A673 (cell line): ENCODE results near the gene RBBP7. TPM values are rescaled to one million over a fixed set of nuclear protein-coding genes. Genes with fewer than 3 reads are reported as not detected.

Experiments used
- BruUV-seq: library from RNA; stranded (reverse); fragments of 400-500 nt; replicated peaks from 2 replicates; lab custom pipeline; 2021; lab: Mats Ljungman, UMichigan
- CTCF ChIA-PET: fragments of 300-600 bp; sonication (Branson Sonifier 250); formaldehyde crosslinking; loops from one replicate; lab custom pipeline; 2022; ENCODE audit warnings: antibody characterized with exemption; lab: Charles Lee
- POLR2A ChIA-PET: fragments of 300-600 bp; sonication (Branson Sonifier 250); formaldehyde crosslinking; loops from one replicate; lab custom pipeline; 2022; ENCODE audit warnings: antibody characterized with exemption; ENCODE audit not compliant: low non-redundant PET; lab: Charles Lee
- DNase-seq: peaks from one replicate; pipeline ENCODE4 v3.0.0-alpha.2; 2015; ENCODE audit warnings: low spot score
- H3K27ac ChIP-seq: fragments of 200-600 bp; sonication (generic); 2 replicates; pipeline ENCODE4 v1.5.1; 2016; ENCODE audit warnings: mixed run types, low read depth, mild to moderate bottlenecking, mixed read lengths, antibody characterized with exemption, low read length; ENCODE audit not compliant: poor library complexity, severe bottlenecking
- H3K27me3 ChIP-seq: fragments of 200-600 bp; sonication (generic); replicated peaks from 2 replicates; pipeline ENCODE4 v1.6.1; 2017; ENCODE audit warnings: mixed run types, low read depth, mild to moderate bottlenecking, mixed read lengths, antibody characterized with exemption, low read length; ENCODE audit not compliant: insufficient read depth, poor library complexity
- H3K36me3 ChIP-seq: fragments of 200-600 bp; sonication (generic); 2 replicates; pipeline ENCODE4 v1.6.1; 2016; ENCODE audit warnings: mixed run types, mild to moderate bottlenecking, mixed read lengths, antibody characterized with exemption, low read length; ENCODE audit not compliant: insufficient read depth, poor library complexity, severe bottlenecking
- H3K4me1 ChIP-seq: fragments of 200-600 bp; sonication (generic); 2 replicates; pipeline ENCODE4 v1.6.1; 2017; ENCODE audit warnings: mixed run types, mild to moderate bottlenecking, mixed read lengths, antibody characterized with exemption, low read length; ENCODE audit not compliant: insufficient read depth, poor library complexity, severe bottlenecking
- H3K4me3 ChIP-seq: fragments of 200-600 bp; sonication (generic); 2 replicates; pipeline ENCODE4 v1.5.1; 2016; ENCODE audit warnings: low read depth, mixed run types, mild to moderate bottlenecking, mixed read lengths, low read length; ENCODE audit not compliant: poor library complexity, severe bottlenecking
- H3K9me3 ChIP-seq: fragments of 200-600 bp; sonication (generic); 2 replicates; pipeline ENCODE4 v1.6.1; 2016; ENCODE audit warnings: mixed run types, low read depth, mild to moderate bottlenecking, mixed read lengths, antibody characterized with exemption, low read length; ENCODE audit not compliant: poor library complexity, severe bottlenecking
- EZH2 ChIP-seq: fragments of 200-600 bp; sonication (generic); IDR thresholded peaks from 2 replicates; pipeline ENCODE4 v1.6.1; 2017; ENCODE audit warnings: borderline replicate concordance, low read depth, mild to moderate bottlenecking, mixed read lengths, antibody characterized with exemption, low read length; ENCODE audit not compliant: poor library complexity, severe bottlenecking
- intact Hi-C: fragments of 100-400 bp; cut with micrococcal nuclease; formaldehyde crosslinking; loops from one replicate; pipeline ENCODE4 v1.10.0; 2022; ENCODE audit not compliant: unreplicated experiment
- total RNA-seq: library from RNA; stranded (reverse); gene quantifications from 2 replicates; pipeline ENCODE4 v1.2.3, GENCODE V29; 2021
- TF ChIP-seq, protein P1 (sequence below): fragments of 300-800, 200-600 bp; sonication (generic); conservative IDR thresholded peaks from 2 replicates; pipeline ENCODE4 v1.5.1; 2017; ENCODE audit warnings: low read depth, mild to moderate bottlenecking, antibody characterized with exemption, low read length, moderate library complexity, mixed read lengths

Gene RBBP7
- total RNA-seq, 1 experiment from 2014 or later: 125 TPM

DNA sequence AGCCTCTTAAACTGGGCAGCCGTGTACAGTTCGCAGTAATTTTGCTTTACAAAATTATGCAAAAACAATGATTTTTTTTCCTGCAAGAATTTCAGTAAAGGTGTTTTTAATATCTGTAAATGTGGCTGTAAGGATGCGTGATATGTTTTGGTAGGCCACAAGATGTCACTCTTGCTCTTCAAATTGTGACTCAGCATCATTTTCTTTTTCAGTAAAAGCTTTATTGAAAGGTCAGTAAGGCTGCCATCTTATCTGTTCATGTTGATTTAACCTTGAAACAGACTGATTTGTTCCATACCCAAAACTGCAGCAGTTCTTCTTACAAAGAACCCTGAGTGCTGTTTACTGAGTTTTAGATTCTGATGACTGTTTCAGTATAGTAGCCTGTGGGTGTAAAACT is 44.0 kb downstream of the RBBP7 start:
- Histone ChIP-seq H3K4me3 (no peak overlapping the region), H3K27me3 (no peaks in the 10 kb centered on the region), H3K36me3 (peaks cover 15% of the 10 kb centered on the region), H3K27ac (no peak overlapping the region), H3K4me1 (no peaks in the 10 kb centered on the region), H3K9me3 (no peaks in the 10 kb centered on the region)
- ChIA-PET POLR2A (no interaction called here), CTCF (interaction anchor here (0.7 to 1.4 kb wide), 5 partner anchors 57 to 465 kb away, joined by 3 to 14 read pairs (median 3); no protein-coding TSS in a partner anchor)
- no peak for TF ChIP-seq EZH2
- TF ChIP-seq, protein P1, sequence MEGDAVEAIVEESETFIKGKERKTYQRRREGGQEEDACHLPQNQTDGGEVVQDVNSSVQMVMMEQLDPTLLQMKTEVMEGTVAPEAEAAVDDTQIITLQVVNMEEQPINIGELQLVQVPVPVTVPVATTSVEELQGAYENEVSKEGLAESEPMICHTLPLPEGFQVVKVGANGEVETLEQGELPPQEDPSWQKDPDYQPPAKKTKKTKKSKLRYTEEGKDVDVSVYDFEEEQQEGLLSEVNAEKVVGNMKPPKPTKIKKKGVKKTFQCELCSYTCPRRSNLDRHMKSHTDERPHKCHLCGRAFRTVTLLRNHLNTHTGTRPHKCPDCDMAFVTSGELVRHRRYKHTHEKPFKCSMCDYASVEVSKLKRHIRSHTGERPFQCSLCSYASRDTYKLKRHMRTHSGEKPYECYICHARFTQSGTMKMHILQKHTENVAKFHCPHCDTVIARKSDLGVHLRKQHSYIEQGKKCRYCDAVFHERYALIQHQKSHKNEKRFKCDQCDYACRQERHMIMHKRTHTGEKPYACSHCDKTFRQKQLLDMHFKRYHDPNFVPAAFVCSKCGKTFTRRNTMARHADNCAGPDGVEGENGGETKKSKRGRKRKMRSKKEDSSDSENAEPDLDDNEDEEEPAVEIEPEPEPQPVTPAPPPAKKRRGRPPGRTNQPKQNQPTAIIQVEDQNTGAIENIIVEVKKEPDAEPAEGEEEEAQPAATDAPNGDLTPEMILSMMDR: peak; percentile 76
- DNase-seq: peak; percentile 71
- BruUV-seq: no TSS peak
- intact Hi-C loops: loop anchor here (2.0 to 10.0 kb wide), 4 partner anchors 56 to 769 kb away; no protein-coding TSS in a partner anchor

- intact Hi-C loops: loop anchor here (2.0 to 10.0 kb wide), 4 partner anchors 57 to 769 kb away; no protein-coding TSS in a partner anchor
- no peak overlapping the region for H3K4me3 ChIP-seq
- H3K36me3 ChIP-seq: peaks cover 17% of the 10 kb centered on the region
- no peaks in the 10 kb centered on the region for H3K4me1 ChIP-seq
- no TSS peak for BruUV-seq
- CTCF ChIA-PET: interaction anchor here (1.0 to 1.4 kb wide), 3 partner anchors 58 to 221 kb away, joined by 3 to 14 read pairs (median 4); no protein-coding TSS in a partner anchor
- no peak for DNase-seq
- POLR2A ChIA-PET: no interaction called here
- TF ChIP-seq, protein P1: no peak
- TF ChIP-seq EZH2: no peak
- H3K27ac ChIP-seq: no peak overlapping the region
- no peaks in the 10 kb centered on the region for H3K9me3 ChIP-seq
- no peaks in the 10 kb centered on the region for H3K27me3 ChIP-seq
Measured at GRCh38 chrX:16825264-16826035, 44.7 kb downstream of the RBBP7 start.

- DNase-seq: no peak
- Histone ChIP-seq H3K27ac (no peak overlapping the region), H3K27me3 (no peaks in the 10 kb centered on the region), H3K9me3 (no peaks in the 10 kb centered on the region), H3K4me1 (no peaks in the 10 kb centered on the region), H3K4me3 (no peak overlapping the region), H3K36me3 (peaks cover 23% of the 10 kb centered on the region)
- CTCF ChIA-PET: no interaction called here
- TF ChIP-seq, protein P1: no peak
- no peak for TF ChIP-seq EZH2
- BruUV-seq: no TSS peak
- intact Hi-C loops: loop anchor here (10.0 kb wide), 1 partner anchor 772 kb away; no protein-coding TSS in a partner anchor
- POLR2A ChIA-PET: no interaction called here
Measured at GRCh38 chrX:16822723-16823122, 47.4 kb downstream of the RBBP7 start.
